DOHH2 (cell line): ENCODE results near the gene KIF26B.

Experiments used
- H3F3A ChIP-seq: fragments of 200-600 bp; sonication (generic), shearing (Covaris generic); 2 replicates; pipeline ENCODE4 v1.6.0; 2016; ENCODE audit warnings: antibody characterized with exemption, mild to moderate bottlenecking; ENCODE audit not compliant: control insufficient read depth, insufficient read depth
- H3K27ac ChIP-seq: fragments of 200-600 bp; sonication (generic); 2 replicates; pipeline ENCODE4 v1.5.1; 2014; ENCODE audit warnings: low read depth, mild to moderate bottlenecking, low read length, moderate library complexity
- H3K27me3 ChIP-seq: fragments of 200-600 bp; sonication (generic); 2 replicates; pipeline ENCODE4 v1.6.1; 2014; ENCODE audit warnings: mild to moderate bottlenecking, low read length, mixed read lengths; ENCODE audit not compliant: control insufficient read depth
- H3K36me3 ChIP-seq: fragments of 200-600 bp; sonication (generic); 2 replicates; pipeline ENCODE4 v1.6.1; 2014; ENCODE audit warnings: mild to moderate bottlenecking, low read length, moderate library complexity, mixed read lengths; ENCODE audit not compliant: control insufficient read depth
- H3K4me1 ChIP-seq: fragments of 200-600 bp; sonication (generic); 2 replicates; pipeline ENCODE4 v1.6.1; 2014; ENCODE audit warnings: mild to moderate bottlenecking, low read length, mixed read lengths; ENCODE audit not compliant: control insufficient read depth
- H3K4me2 ChIP-seq: fragments of 200-600 bp; sonication (generic); 2 replicates; pipeline ENCODE4 v1.6.0; 2014; ENCODE audit warnings: mild to moderate bottlenecking, low read length, moderate library complexity
- H3K4me3 ChIP-seq: fragments of 200-600 bp; sonication (generic); 2 replicates; pipeline ENCODE4 v1.5.1; 2014; ENCODE audit warnings: mild to moderate bottlenecking, low read length, mixed read lengths
- H3K79me2 ChIP-seq: fragments of 200-600 bp; sonication (generic); 2 replicates; pipeline ENCODE4 v1.6.1; 2014; ENCODE audit warnings: mild to moderate bottlenecking, low read length, mixed read lengths; ENCODE audit not compliant: control insufficient read depth
- H3K9me2 ChIP-seq: fragments of 200-600 bp; sonication (generic); replicated peaks from 2 replicates; pipeline ENCODE4 v1.6.1; 2014; ENCODE audit warnings: mild to moderate bottlenecking, low read length, mixed read lengths; ENCODE audit not compliant: control insufficient read depth
- H3K9me3 ChIP-seq: fragments of 200-600 bp; sonication (generic); 2 replicates; pipeline ENCODE4 v1.6.1; 2014; ENCODE audit warnings: antibody characterized with exemption, low read length, mixed read lengths; ENCODE audit not compliant: control insufficient read depth, insufficient read depth
- H4K20me1 ChIP-seq: fragments of 200-600 bp; sonication (generic); 2 replicates; pipeline ENCODE4 v1.6.0; 2014; ENCODE audit warnings: low read depth, mild to moderate bottlenecking, antibody characterized with exemption, low read length, moderate library complexity; ENCODE audit not compliant: control insufficient read depth, insufficient read depth
- EZH2phosphoT487 ChIP-seq: fragments of 200-600 bp; sonication (generic); IDR thresholded peaks from 2 replicates; pipeline ENCODE4 v1.6.1; 2017; ENCODE audit warnings: borderline replicate concordance, mild to moderate bottlenecking, antibody characterized with exemption, low read length, moderate library complexity, mixed read lengths
- TF ChIP-seq, protein P1 (sequence below): fragments of 200-600 bp; sonication (generic); IDR thresholded peaks from one replicate; pipeline ENCODE4 v1.5.1; 2014; ENCODE audit warnings: antibody characterized with exemption, mild to moderate bottlenecking, low read depth, low read length; ENCODE audit not compliant: poor library complexity, severe bottlenecking

KIF26B gene

DNA sequence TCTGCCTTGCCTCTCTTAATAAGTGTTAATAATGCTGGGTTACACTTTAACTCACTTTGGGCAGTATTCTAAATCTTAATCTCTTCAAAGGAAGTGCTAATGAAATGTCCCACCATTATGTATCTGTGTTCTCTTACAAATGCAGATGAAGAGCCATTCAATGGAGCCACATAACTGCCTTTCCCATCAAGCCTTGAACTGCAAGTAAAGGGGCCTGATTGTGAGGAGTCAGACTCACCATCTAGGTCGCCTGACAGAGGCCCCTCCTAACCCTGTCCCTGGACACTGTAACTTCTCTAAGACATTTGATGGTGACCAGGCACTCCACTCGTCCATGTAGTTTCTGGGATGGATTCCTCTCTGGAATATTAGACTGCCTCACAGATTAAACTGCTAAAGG, 329.4 kb downstream of the KIF26B start:
- no peaks in the 10 kb centered on the region for H4K20me1 ChIP-seq
- H3K27ac ChIP-seq: no peak overlapping the region
- no peak overlapping the region for H3K4me2 ChIP-seq

DNA sequence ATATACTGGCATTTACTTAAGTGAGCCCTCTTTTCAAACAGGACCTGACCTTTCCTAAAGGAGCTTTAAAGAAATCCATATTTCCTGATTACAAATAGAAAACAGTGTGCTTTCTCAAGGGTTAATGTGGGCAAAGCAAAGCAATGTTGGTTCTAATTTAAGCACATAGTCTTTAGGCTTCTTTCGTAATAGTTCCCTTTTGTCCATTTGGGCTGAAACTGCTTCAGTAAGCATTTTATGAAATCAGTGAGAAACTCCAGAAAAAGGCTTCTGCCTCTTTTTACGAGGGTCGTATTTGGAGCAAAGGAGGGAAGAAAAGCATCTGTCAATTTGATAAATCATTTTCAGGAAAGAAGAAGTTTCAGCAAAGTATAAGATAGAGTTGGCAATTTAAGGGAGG, 331.2 kb downstream of the KIF26B start:
- TF ChIP-seq, protein P1, sequence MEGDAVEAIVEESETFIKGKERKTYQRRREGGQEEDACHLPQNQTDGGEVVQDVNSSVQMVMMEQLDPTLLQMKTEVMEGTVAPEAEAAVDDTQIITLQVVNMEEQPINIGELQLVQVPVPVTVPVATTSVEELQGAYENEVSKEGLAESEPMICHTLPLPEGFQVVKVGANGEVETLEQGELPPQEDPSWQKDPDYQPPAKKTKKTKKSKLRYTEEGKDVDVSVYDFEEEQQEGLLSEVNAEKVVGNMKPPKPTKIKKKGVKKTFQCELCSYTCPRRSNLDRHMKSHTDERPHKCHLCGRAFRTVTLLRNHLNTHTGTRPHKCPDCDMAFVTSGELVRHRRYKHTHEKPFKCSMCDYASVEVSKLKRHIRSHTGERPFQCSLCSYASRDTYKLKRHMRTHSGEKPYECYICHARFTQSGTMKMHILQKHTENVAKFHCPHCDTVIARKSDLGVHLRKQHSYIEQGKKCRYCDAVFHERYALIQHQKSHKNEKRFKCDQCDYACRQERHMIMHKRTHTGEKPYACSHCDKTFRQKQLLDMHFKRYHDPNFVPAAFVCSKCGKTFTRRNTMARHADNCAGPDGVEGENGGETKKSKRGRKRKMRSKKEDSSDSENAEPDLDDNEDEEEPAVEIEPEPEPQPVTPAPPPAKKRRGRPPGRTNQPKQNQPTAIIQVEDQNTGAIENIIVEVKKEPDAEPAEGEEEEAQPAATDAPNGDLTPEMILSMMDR: no peak
- TF ChIP-seq EZH2phosphoT487: no peak
- H3F3A ChIP-seq: no peaks in the 10 kb centered on the region
- H4K20me1 ChIP-seq: no peaks in the 10 kb centered on the region
- H3K27me3 ChIP-seq: no peaks in the 10 kb centered on the region
- no peaks in the 10 kb centered on the region for H3K9me3 ChIP-seq
- H3K4me3 ChIP-seq: no peak overlapping the region
- H3K27ac ChIP-seq: no peak overlapping the region
- H3K4me1 ChIP-seq: no peaks in the 10 kb centered on the region
- no peaks in the 10 kb centered on the region for H3K36me3 ChIP-seq
- no peaks in the 10 kb centered on the region for H3K79me2 ChIP-seq
- H3K4me2 ChIP-seq: no peak overlapping the region
- no peaks in the 10 kb centered on the region for H3K9me2 ChIP-seq

More for the DNA sequence above, 329.4 kb downstream of the KIF26B start:
- H3F3A ChIP-seq: no peaks in the 10 kb centered on the region
- H3K4me1 ChIP-seq: no peaks in the 10 kb centered on the region
- H3K79me2 ChIP-seq: no peaks in the 10 kb centered on the region
- no peaks in the 10 kb centered on the region for H3K9me2 ChIP-seq
- no peaks in the 10 kb centered on the region for H3K36me3 ChIP-seq
- H3K4me3 ChIP-seq: no peak overlapping the region
- TF ChIP-seq, protein P1: no peak
- no peak for TF ChIP-seq EZH2phosphoT487
- no peaks in the 10 kb centered on the region for H3K9me3 ChIP-seq
- H3K27me3 ChIP-seq: no peaks in the 10 kb centered on the region

DNA sequence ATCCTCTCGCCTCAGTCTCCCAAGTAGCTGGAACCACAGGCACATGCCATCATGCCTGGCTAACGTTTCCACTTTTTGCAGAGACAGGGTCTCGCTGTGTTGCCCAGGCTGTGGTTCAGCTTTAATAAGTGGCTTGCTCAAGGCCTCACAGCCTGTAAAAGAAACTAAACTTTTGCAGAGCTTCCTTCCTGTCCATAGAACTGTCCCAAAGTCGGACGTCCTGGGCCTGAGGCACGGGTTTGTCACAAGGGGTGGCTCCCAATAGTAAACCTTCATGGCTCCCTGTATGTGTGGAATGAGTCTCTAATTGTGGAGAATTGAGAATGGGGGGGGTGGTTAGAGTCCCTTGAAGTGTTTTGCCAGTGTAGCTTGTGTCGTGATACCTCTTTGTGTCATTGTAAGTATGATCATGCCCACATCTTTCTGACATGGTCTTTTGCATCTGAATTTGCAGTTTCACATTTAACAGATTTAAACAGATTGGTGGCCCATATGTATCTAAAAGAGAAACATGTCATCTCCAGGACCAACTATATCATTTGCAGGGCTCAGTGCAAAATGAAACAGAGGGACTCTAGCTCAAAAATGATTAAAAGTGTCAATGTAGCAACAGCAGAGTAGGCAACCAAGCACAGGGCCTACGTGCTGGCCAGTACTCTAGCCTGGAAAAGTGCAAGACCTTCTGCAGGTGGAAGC, 332.1 kb downstream of the KIF26B start:
- H4K20me1 ChIP-seq: no peaks in the 10 kb centered on the region
- no peak overlapping the region for H3K4me2 ChIP-seq
- no peaks in the 10 kb centered on the region for H3F3A ChIP-seq
- H3K27me3 ChIP-seq: 0 out of 2 replicates have a peak, but pooled peaks cover 1% of the 10 kb centered on the region
- TF ChIP-seq, protein P1: no peak
- no peak for TF ChIP-seq EZH2phosphoT487
- H3K9me3 ChIP-seq: no peaks in the 10 kb centered on the region
- H3K27ac ChIP-seq: no peak overlapping the region
- no peaks in the 10 kb centered on the region for H3K4me1 ChIP-seq
- no peaks in the 10 kb centered on the region for H3K79me2 ChIP-seq
- no peak overlapping the region for H3K4me3 ChIP-seq
- H3K9me2 ChIP-seq: no peaks in the 10 kb centered on the region
- no peaks in the 10 kb centered on the region for H3K36me3 ChIP-seq
